ENCODE data around the gene ANKMY1.

GRCh38 chr2:240500561-240501423, 57.0 kb downstream of the ANKMY1 start:
- no peak for TF ChIP-seq ZNF274 (IDR thresholded peaks at IDR 0.05; ENCODE audit: low read depth, low read length)
- TF ChIP-seq SUZ12 (IDR thresholded peaks at IDR 0.05; ENCODE audit: extremely low read depth, insufficient read depth, insufficient read length): no peak

Data from NT2/D1 (cell line).